ENCODE measurements around the gene BCAS3. TPM values are rescaled to one million over a fixed set of nuclear protein-coding genes. Genes with fewer than 3 reads are reported as not detected.

BCAS3 gene
- total and polyA plus RNA-seq, 4 donors, result 5.8 to 24.6 (median 10.1) TPM

DNA sequence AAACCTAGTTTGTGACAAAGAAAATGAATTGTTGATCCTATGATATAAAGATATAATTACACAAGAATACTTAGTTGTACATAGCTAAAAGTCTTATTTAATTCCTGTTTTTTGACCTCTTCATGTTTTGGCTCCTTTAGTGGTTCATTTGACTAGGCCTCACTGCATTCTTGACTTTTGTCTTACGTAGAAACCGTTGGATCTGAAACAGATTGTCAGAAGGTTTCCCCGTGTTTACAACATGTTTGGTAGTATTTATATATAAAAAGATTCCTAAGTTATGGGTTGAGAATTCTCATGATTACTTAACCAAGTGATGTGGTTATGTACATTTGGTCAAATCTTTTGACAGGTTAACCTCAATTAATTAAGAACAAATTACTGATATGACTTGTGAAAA, 162.8 kb downstream of the BCAS3 start:
- H3K36me3 ChIP-seq (ENCODE audit: control insufficient read depth in 4 of 4, insufficient read depth in 3 of 4, low read depth in 1 of 4, low read length in 3 of 4), result no peaks in the 10 kb centered on the region
- no peak for DNase-seq (ENCODE audit: low spot score)
- no peak overlapping the region for H3K27ac ChIP-seq (ENCODE audit: low read depth in 1 of 2, low read length in 2 of 2)
- H3K9me3 ChIP-seq (ENCODE audit: control insufficient read depth in 4 of 4, low read length in 3 of 4), result no peaks in the 10 kb centered on the region
- no peaks in the 10 kb centered on the region for H3K27me3 ChIP-seq (ENCODE audit: control insufficient read depth in 4 of 4, insufficient read depth in 4 of 4, low read length in 3 of 4)
- WGBS, result 89% methylated on average over 3 of the region's 3 CpGs
- no peaks in the 10 kb centered on the region for H3K4me1 ChIP-seq (ENCODE audit: control insufficient read depth in 4 of 4, insufficient read depth in 4 of 4, low read length in 3 of 4)
- H3K4me3 ChIP-seq (ENCODE audit: low read depth in 1 of 3, low read length in 3 of 3), result no peak overlapping the region
- H3K9ac ChIP-seq (ENCODE audit: low read depth in 1 of 2, low read length in 2 of 2), result no peak overlapping the region
- TF ChIP-seq FOXA2 (IDR thresholded peaks at IDR 0.05), result no peak
- no peak for TF ChIP-seq HNF4A (conservative IDR thresholded peaks at IDR 0.05)
- no peak for TF ChIP-seq NR2F2 (IDR thresholded peaks at IDR 0.05)
- TF ChIP-seq, protein P1, sequence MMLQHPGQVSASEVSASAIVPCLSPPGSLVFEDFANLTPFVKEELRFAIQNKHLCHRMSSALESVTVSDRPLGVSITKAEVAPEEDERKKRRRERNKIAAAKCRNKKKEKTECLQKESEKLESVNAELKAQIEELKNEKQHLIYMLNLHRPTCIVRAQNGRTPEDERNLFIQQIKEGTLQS (IDR thresholded peaks at IDR 0.05), result no peak

DNA sequence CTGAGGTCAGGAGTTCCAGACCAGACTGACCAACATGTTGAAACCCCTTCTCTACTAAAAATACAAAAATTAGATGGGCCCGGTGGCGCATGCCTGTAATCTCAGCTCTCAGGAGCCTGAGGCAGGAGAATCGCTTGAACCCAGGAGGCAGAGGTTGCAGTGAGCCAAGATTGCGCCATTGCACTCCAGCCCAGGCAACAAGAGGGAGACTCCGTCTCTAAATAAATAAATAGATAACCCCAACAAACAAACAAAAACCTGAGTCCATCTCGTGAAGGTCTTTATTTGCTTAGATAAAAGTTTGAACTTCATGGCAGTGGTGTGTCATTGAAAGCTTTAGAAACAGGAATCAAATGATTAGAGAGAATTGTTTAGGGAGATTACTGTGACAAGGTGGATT, 167.4 kb downstream of the BCAS3 start:
- Histone ChIP-seq H3K27ac (ENCODE audit: low read depth in 1 of 2, low read length in 2 of 2) (no peak overlapping the region), H3K4me3 (ENCODE audit: low read depth in 1 of 3, low read length in 3 of 3) (no peak overlapping the region), H3K27me3 (ENCODE audit: control insufficient read depth in 4 of 4, insufficient read depth in 4 of 4, low read length in 3 of 4) (no peaks in the 10 kb centered on the region), H3K36me3 (ENCODE audit: control insufficient read depth in 4 of 4, insufficient read depth in 3 of 4, low read depth in 1 of 4, low read length in 3 of 4) (no peaks in the 10 kb centered on the region), H3K4me1 (ENCODE audit: control insufficient read depth in 4 of 4, insufficient read depth in 4 of 4, low read length in 3 of 4) (no peaks in the 10 kb centered on the region), H3K9me3 (ENCODE audit: control insufficient read depth in 4 of 4, low read length in 3 of 4) (no peaks in the 10 kb centered on the region), H3K9ac (ENCODE audit: low read depth in 1 of 2, low read length in 2 of 2) (no peak overlapping the region)
- TF ChIP-seq, protein P2, sequence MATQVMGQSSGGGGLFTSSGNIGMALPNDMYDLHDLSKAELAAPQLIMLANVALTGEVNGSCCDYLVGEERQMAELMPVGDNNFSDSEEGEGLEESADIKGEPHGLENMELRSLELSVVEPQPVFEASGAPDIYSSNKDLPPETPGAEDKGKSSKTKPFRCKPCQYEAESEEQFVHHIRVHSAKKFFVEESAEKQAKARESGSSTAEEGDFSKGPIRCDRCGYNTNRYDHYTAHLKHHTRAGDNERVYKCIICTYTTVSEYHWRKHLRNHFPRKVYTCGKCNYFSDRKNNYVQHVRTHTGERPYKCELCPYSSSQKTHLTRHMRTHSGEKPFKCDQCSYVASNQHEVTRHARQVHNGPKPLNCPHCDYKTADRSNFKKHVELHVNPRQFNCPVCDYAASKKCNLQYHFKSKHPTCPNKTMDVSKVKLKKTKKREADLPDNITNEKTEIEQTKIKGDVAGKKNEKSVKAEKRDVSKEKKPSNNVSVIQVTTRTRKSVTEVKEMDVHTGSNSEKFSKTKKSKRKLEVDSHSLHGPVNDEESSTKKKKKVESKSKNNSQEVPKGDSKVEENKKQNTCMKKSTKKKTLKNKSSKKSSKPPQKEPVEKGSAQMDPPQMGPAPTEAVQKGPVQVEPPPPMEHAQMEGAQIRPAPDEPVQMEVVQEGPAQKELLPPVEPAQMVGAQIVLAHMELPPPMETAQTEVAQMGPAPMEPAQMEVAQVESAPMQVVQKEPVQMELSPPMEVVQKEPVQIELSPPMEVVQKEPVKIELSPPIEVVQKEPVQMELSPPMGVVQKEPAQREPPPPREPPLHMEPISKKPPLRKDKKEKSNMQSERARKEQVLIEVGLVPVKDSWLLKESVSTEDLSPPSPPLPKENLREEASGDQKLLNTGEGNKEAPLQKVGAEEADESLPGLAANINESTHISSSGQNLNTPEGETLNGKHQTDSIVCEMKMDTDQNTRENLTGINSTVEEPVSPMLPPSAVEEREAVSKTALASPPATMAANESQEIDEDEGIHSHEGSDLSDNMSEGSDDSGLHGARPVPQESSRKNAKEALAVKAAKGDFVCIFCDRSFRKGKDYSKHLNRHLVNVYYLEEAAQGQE (IDR thresholded peaks at IDR 0.05), result no peak
- TF ChIP-seq, protein P1 (IDR thresholded peaks at IDR 0.05), result no peak
- TF ChIP-seq GABPA (IDR thresholded peaks at IDR 0.05 in 1 of 2, conservative IDR thresholded peaks at IDR 0.05 in 1 of 2) (no peak), SP1 (IDR thresholded peaks at IDR 0.05) (no peak)
- DNase-seq (ENCODE audit: low spot score), result no peak
- WGBS, result 62% methylated on average over 6 of the region's 6 CpGs

DNA sequence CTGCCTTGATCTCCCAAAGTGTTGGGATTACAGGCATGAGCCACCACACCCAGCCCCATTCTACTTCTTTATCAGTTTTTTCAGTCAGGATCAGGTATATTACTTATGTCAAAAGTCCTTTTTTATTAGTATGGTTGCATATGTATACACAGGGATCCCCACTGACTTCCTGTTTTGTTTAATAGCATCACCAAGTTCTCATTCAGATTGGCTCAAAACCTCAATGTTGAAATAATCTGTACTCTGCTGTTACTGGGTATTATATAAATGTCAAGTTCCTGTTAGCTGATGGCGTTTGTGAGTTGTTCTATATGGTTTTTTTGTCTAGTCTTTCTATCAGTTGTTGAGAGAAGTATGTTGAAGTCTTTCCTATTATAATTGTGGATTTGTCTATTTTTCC, 168.5 kb downstream of the BCAS3 start:
- H3K27me3 ChIP-seq (ENCODE audit: control insufficient read depth in 4 of 4, insufficient read depth in 4 of 4, low read length in 3 of 4), result no peaks in the 10 kb centered on the region
- H3K4me3 ChIP-seq (ENCODE audit: low read depth in 1 of 3, low read length in 3 of 3), result no peak overlapping the region
- no peak overlapping the region for H3K27ac ChIP-seq (ENCODE audit: low read depth in 1 of 2, low read length in 2 of 2)
- DNase-seq (ENCODE audit: low spot score), result no peak
- no peaks in the 10 kb centered on the region for H3K9me3 ChIP-seq (ENCODE audit: control insufficient read depth in 4 of 4, low read length in 3 of 4)
- no peak overlapping the region for H3K9ac ChIP-seq (ENCODE audit: low read depth in 1 of 2, low read length in 2 of 2)
- no peaks in the 10 kb centered on the region for H3K36me3 ChIP-seq (ENCODE audit: control insufficient read depth in 4 of 4, insufficient read depth in 3 of 4, low read depth in 1 of 4, low read length in 3 of 4)
- no peaks in the 10 kb centered on the region for H3K4me1 ChIP-seq (ENCODE audit: control insufficient read depth in 4 of 4, insufficient read depth in 4 of 4, low read length in 3 of 4)
- WGBS, result 86% methylated on average over 1 of the region's 1 CpG
- no peak for TF ChIP-seq NR2F2 (IDR thresholded peaks at IDR 0.05)
- TF ChIP-seq, protein P3, sequence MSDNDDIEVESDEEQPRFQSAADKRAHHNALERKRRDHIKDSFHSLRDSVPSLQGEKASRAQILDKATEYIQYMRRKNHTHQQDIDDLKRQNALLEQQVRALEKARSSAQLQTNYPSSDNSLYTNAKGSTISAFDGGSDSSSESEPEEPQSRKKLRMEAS (IDR thresholded peaks at IDR 0.05), result no peak
- TF ChIP-seq SP1 (IDR thresholded peaks at IDR 0.05), result no peak
- no peak for TF ChIP-seq EGR1 (IDR thresholded peaks at IDR 0.05; ENCODE audit: low read depth in 2 of 2)
- TF ChIP-seq, protein P2 (IDR thresholded peaks at IDR 0.05), result no peak
- no peak for TF ChIP-seq FOXA2 (IDR thresholded peaks at IDR 0.05)
- TF ChIP-seq TAF1 (conservative IDR thresholded peaks at IDR 0.05), result no peak
- TF ChIP-seq, protein P4, sequence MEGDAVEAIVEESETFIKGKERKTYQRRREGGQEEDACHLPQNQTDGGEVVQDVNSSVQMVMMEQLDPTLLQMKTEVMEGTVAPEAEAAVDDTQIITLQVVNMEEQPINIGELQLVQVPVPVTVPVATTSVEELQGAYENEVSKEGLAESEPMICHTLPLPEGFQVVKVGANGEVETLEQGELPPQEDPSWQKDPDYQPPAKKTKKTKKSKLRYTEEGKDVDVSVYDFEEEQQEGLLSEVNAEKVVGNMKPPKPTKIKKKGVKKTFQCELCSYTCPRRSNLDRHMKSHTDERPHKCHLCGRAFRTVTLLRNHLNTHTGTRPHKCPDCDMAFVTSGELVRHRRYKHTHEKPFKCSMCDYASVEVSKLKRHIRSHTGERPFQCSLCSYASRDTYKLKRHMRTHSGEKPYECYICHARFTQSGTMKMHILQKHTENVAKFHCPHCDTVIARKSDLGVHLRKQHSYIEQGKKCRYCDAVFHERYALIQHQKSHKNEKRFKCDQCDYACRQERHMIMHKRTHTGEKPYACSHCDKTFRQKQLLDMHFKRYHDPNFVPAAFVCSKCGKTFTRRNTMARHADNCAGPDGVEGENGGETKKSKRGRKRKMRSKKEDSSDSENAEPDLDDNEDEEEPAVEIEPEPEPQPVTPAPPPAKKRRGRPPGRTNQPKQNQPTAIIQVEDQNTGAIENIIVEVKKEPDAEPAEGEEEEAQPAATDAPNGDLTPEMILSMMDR (IDR thresholded peaks at IDR 0.05; ENCODE audit: low read depth, low read length, missing input control), result no peak
- TF ChIP-seq YY1 (IDR thresholded peaks at IDR 0.05), result no peak
- TF ChIP-seq, protein P5, sequence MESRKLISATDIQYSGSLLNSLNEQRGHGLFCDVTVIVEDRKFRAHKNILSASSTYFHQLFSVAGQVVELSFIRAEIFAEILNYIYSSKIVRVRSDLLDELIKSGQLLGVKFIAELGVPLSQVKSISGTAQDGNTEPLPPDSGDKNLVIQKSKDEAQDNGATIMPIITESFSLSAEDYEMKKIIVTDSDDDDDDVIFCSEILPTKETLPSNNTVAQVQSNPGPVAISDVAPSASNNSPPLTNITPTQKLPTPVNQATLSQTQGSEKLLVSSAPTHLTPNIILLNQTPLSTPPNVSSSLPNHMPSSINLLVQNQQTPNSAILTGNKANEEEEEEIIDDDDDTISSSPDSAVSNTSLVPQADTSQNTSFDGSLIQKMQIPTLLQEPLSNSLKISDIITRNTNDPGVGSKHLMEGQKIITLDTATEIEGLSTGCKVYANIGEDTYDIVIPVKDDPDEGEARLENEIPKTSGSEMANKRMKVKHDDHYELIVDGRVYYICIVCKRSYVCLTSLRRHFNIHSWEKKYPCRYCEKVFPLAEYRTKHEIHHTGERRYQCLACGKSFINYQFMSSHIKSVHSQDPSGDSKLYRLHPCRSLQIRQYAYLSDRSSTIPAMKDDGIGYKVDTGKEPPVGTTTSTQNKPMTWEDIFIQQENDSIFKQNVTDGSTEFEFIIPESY (IDR thresholded peaks at IDR 0.05), result no peak
- TF ChIP-seq HNF4G (IDR thresholded peaks at IDR 0.05), result no peak
- TF ChIP-seq RXRA (IDR thresholded peaks at IDR 0.05), result no peak
- TF ChIP-seq FOXA1 (IDR thresholded peaks at IDR 0.05), result no peak
- no peak for TF ChIP-seq GABPA (IDR thresholded peaks at IDR 0.05 in 1 of 2, conservative IDR thresholded peaks at IDR 0.05 in 1 of 2)
